Esophagus squamous epithelium (tissue), 5 donors: Measurements from ENCODE around the gene MFSD8. TPM values are rescaled to one million over a fixed set of nuclear protein-coding genes. Genes with fewer than 3 reads are reported as not detected.
"Not testable (repeated sequence)": the region's sequence is repeated elsewhere in the genome, so short reads cannot be mapped to it uniquely, and the experiment has no call there.

Source experiments
- DNase-seq: peaks from one replicate; lab custom pipeline; 2025; lab: John Stamatoyannopoulos, UW
- H3K27ac ChIP-seq, 4 donors: fragments of 200-600 bp; sonication (generic); one replicate each; pipeline ENCODE4 v1.5.1; 2016 to 2019; ENCODE audit warnings: mild to moderate bottlenecking in 1 of 4
- H3K27me3 ChIP-seq, 4 donors: fragments of 200-600 bp; sonication (generic); 1 replicate in 3 of 4; 2 replicates in 1 of 4; pipeline versions ENCODE4 v1.5.1 to v1.6.0; 2017 to 2021; ENCODE audit warnings: antibody characterized with exemption in 1 of 4
- H3K36me3 ChIP-seq, 3 donors: fragments of 200-600 bp; sonication (generic); one replicate each; pipeline ENCODE4 v1.5.1; 2016 to 2019
- H3K4me1 ChIP-seq, 3 donors: fragments of 200-600 bp; sonication (generic); one replicate each; pipeline ENCODE4 v1.5.1; 2017 to 2019
- H3K4me3 ChIP-seq, 4 donors: fragments of 200-600 bp; sonication (generic); 1 replicate in 3 of 4; 2 replicates in 1 of 4; pipeline ENCODE4 v1.5.1; 2016 to 2019; ENCODE audit warnings: mild to moderate bottlenecking in 2 of 4, moderate library complexity in 1 of 4
- H3K9me3 ChIP-seq, 3 donors: fragments of 200-600 bp; sonication (generic); one replicate each; pipeline ENCODE4 v1.5.1; 2016 to 2019
- CTCF ChIP-seq, 6 experiments: fragments of 450-650 bp in 4 of 6; fragments of 200-600 bp in 2 of 6; sonication (generic) in 2 of 6; IDR thresholded peaks; one replicate each; pipeline ENCODE4 v1.5.1; 2016 to 2019; ENCODE audit warnings: antibody characterized with exemption in 6 of 6, mild to moderate bottlenecking in 4 of 6, moderate library complexity in 4 of 6
- POLR2A ChIP-seq, 4 donors: fragments of 450-650 bp; IDR thresholded peaks; one replicate each; pipeline ENCODE4 v1.6.1; 2017; ENCODE audit warnings: antibody characterized with exemption in 4 of 4, mild to moderate bottlenecking in 4 of 4, moderate library complexity in 3 of 4
- WGBS, 2 donors: methylation state at CpG; one replicate each; pipeline ENCODE4 v1.1.5; 2018; 5-methylcytosine and 5-hydroxymethylcytosine counted together
- intact Hi-C: fragments of 100-400 bp; cut with DNase I; formaldehyde crosslinking; loops from one replicate; pipeline ENCODE4 v1.15.0; 2022
- total RNA-seq, 4 donors: library from RNA; depleted of rRNA; stranded (reverse); fragments of >200 nt; gene quantifications; one replicate each; pipeline ENCODE4 v1.1.0, GENCODE V29; 2016
- donor health status: DM: yes; HTN: yes; CAD: no.

MFSD8 gene, protein sequence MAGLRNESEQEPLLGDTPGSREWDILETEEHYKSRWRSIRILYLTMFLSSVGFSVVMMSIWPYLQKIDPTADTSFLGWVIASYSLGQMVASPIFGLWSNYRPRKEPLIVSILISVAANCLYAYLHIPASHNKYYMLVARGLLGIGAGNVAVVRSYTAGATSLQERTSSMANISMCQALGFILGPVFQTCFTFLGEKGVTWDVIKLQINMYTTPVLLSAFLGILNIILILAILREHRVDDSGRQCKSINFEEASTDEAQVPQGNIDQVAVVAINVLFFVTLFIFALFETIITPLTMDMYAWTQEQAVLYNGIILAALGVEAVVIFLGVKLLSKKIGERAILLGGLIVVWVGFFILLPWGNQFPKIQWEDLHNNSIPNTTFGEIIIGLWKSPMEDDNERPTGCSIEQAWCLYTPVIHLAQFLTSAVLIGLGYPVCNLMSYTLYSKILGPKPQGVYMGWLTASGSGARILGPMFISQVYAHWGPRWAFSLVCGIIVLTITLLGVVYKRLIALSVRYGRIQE
- 10 to 100 TPM; 14.6 to 36.6 (median 17.0) TPM for total RNA-seq

DNA sequence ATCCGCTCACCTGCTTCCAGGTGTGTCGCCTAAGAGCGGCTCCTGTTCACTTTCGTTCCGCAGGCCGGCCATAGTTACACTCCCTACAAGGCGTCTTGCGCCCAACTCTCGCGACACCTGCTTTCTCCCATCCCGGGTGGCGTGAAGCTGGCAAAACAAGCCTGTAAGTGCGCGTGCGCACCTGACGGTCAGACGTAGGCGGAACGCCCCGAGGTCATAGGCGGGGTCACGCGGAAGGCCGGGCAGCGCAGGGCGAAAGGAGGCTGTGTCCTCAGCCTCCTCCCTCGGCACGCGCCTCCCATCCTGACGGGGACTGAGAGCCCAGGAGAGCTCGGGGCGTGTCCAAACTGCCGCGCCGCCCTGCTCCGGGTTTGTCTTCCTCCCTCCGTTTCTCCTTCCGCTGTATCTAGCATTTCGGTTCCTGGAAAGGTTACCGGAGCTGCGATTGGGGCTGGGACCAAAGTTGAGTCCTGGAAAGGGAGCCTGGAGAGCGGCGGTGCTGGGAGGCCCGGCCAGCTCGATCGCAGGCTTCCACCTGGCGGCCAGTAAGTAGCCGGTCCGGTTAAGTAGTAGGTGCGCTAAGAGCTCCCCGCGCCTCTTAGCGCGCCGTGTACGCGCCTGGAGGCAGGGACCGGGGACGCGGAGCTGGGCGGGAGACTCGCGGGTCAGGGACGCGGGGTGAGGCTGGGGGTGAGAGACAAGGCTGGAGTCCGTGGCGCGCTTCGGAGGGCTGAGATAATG is at the start of gene MFSD8, which contains the start of gene ABHD18:
Gene MFSD8, minus strand, starts transcription at position 112 of the 741 bp plus-strand sequence. Its CDS starts 40 bp downstream, at position 72.
Gene ABHD18, plus strand, starts transcription at position 345 of the 741 bp plus-strand sequence. CDS start 17,550 bp downstream, outside the sequence.
- peak; percentile 95 for DNase-seq
- Histone ChIP-seq H3K27ac (peak within 1 kb of the TSS; percentile 94 to 98 (median 96)), H3K9me3 (no peaks in the 10 kb centered on the region), H3K4me3 (peak within 1 kb of the TSS; percentile 77 to 96 (median 90)), H3K4me1 (peaks cover 6 to 44% (median 8%) of the 10 kb centered on the region in 3 donors), H3K36me3 (no peaks in the 10 kb centered on the region), H3K27me3 (no peaks in the 10 kb centered on the region)
- WGBS, 2 donors, result 0% methylated on average over 4 of the region's 69 CpGs; no CpG with 5 or more reads in 1 of the 2 donors
- intact Hi-C loops, result loop anchor here (5.0 kb wide), 1 partner anchor 97 kb away; the partner anchor contains the start of gene LARP1B
- TF ChIP-seq CTCF (IDR thresholded peaks at IDR 0.05), result peak; percentile 14 to 61 (median 42)
- TF ChIP-seq POLR2A (IDR thresholded peaks at IDR 0.05), result peak in 3 of 4 donors; percentile 50 to 76 (median 60)

DNA sequence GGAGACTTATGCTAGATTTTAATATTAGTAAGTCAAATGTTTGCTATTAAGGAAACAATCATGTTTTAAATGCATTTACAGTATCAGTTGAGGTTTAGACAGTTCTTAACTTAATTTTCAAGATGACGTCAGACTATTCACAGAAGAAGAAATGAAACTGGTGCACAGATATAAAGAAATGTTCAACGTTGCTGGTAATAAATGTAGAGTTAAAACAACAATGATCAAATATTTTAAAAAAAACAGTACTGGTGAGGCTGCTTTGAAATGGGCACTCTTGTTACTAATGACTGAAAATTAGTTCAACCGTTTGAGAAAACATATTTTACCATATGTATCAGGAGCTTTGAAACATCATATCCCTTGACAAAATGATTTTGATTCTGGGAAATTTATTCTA is 44.5 kb upstream of the MFSD8 start:
- TF ChIP-seq POLR2A (IDR thresholded peaks at IDR 0.05), result no peak
- TF ChIP-seq CTCF (IDR thresholded peaks at IDR 0.05), result no peak
- Histone ChIP-seq H3K4me3 (no peak overlapping the region), H3K36me3 (peaks cover 0 to 71% (median 0%) of the 10 kb centered on the region in 3 donors), H3K27me3 (no peaks in the 10 kb centered on the region), H3K27ac (no peak overlapping the region), H3K4me1 (no peaks in the 10 kb centered on the region), H3K9me3 (no peaks in the 10 kb centered on the region)
- no peak for DNase-seq
- intact Hi-C loops, result no loop called here
- 71 to 74% methylated on average over 3 of the region's 3 CpGs for WGBS, 2 donors

- TF ChIP-seq POLR2A (IDR thresholded peaks at IDR 0.05) (no peak), CTCF (IDR thresholded peaks at IDR 0.05) (no peak)
- H3K27ac ChIP-seq, result no peak overlapping the region
- intact Hi-C loops, result no loop called here
- DNase-seq, result no peak
- no peak overlapping the region for H3K4me3 ChIP-seq
- H3K9me3 ChIP-seq, result no peaks in the 10 kb centered on the region
- peaks cover 0 to 71% (median 0%) of the 10 kb centered on the region in 3 donors for H3K36me3 ChIP-seq
- no peaks in the 10 kb centered on the region for H3K4me1 ChIP-seq
- WGBS, 2 donors, result 74 to 84% methylated on average over 5 of the region's 5 CpGs
- no peaks in the 10 kb centered on the region for H3K27me3 ChIP-seq
These were observed 41.6 kb upstream of the MFSD8 start for GRCh38 chr4:128006592-128006991.

DNA sequence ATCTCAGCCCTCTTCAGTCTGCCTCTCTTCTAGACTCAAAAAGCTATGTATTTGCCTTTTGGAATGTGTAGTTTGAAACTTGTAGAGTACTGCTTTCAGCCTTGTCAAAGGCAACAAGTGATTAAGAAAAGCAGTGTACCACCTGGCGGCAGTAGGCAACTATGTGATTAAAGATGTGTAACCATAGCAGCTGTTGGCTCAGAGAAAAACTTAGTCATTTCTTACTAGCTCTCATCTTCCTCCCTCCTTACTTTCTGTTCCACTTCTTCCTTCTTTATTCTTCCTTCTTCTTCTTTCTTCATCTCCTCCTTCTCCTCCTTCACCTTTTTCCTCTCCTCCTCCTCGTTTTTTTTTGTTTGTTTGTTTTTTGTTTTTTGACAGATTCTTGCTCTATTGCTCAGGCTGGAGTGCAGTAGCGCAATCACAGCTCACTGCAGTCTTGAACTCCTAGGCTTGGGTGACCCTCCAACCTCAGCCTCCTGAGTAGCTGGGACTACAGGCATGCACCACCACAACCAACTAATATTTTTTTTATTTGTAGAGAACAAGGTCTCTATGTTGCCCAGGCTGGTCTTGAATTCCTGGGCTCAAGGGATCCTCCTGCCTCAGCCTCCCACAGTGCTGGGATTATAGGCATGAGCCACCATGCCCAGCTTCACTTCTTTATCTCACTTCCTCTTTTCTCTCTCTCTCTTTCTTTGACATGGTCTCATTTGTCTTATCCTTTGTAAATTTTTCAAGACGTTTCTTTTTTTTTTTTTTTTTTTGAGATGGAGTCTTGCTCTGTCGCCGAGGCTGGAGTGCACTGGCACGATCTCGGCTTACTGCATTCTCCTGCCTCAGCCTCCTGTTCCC is 32.8 kb upstream of the MFSD8 start:
- no peak for DNase-seq
- TF ChIP-seq CTCF (IDR thresholded peaks at IDR 0.05) (peak in 1 of 6 experiments; percentile 44), POLR2A (IDR thresholded peaks at IDR 0.05) (no peak)
- Histone ChIP-seq H3K36me3 (peaks cover 0 to 80% (median 0%) of the 10 kb centered on the region in 3 donors), H3K4me3 (no peak overlapping the region), H3K9me3 (peaks cover 0 to 16% (median 0%) of the 10 kb centered on the region in 3 donors), H3K27me3 (no peaks in the 10 kb centered on the region), H3K4me1 (no peaks in the 10 kb centered on the region), H3K27ac (no peak overlapping the region)
- 63 to 66% methylated on average over 5 to 6 of the region's 8 CpGs for WGBS, 2 donors
- intact Hi-C loops, result no loop called here

DNA sequence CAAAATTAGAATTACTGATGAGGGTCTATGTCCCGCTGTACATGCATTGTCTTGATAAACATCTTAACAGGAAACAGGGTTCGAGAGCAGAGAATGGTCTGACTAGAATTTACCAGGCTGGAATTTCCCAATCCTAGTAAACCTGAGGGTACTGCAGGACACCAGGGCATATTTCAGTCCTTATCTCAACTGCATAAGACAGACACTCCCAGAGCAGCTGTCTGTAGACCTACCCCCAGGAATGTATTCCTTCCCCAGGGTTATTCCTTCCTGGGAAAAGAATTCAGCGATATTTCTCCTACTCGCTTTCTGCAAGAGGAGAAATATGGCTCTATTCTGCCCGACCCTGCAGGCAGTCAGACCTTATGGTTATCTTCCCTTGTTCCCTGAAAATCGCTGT is 31.5 kb upstream of the MFSD8 start:
- 92 to 94% methylated on average over 6 of the region's 6 CpGs for WGBS, 2 donors
- peaks cover 0 to 77% (median 0%) of the 10 kb centered on the region in 3 donors for H3K36me3 ChIP-seq
- H3K27ac ChIP-seq, H3K4me3 ChIP-seq, intact Hi-C loops, H3K27me3 ChIP-seq, DNase-seq, H3K4me1 ChIP-seq: not testable (repeated sequence)
- peaks cover 0 to 16% (median 0%) of the 10 kb centered on the region in 3 donors for H3K9me3 ChIP-seq
